Sigmoid colon (tissue), 7 donors: Measurements from ENCODE around the gene TPCN1. TPM values are rescaled to one million over a fixed set of nuclear protein-coding genes. Genes with fewer than 3 reads are reported as not detected.

ENCODE experiments used
- DNase-seq: peaks from one replicate; pipeline ENCODE4 v3.0.0-alpha.2; 2019
- H3K27ac ChIP-seq, 4 donors: fragments of 200-600 bp; sonication (generic); one replicate each; pipeline ENCODE4 v1.5.1; 2016 to 2019; ENCODE audit warnings: mild to moderate bottlenecking in 1 of 4
- H3K27me3 ChIP-seq, 3 donors: fragments of 200-600 bp; sonication (generic); one replicate each; pipeline ENCODE4 v1.5.1; 2019; ENCODE audit warnings: mild to moderate bottlenecking in 1 of 3
- H3K36me3 ChIP-seq, 4 donors: fragments of 200-600 bp; sonication (generic); one replicate each; pipeline ENCODE4 v1.5.1; 2016 to 2019
- H3K4me1 ChIP-seq, 4 donors: fragments of 200-600 bp; sonication (generic); one replicate each; pipeline ENCODE4 v1.5.1; 2017 to 2019
- H3K4me3 ChIP-seq, 4 donors: fragments of 200-600 bp; sonication (generic); one replicate each; pipeline ENCODE4 v1.5.1; 2017 to 2019; ENCODE audit warnings: mild to moderate bottlenecking in 2 of 4, moderate library complexity in 1 of 4
- H3K9me3 ChIP-seq, 4 donors: fragments of 200-600 bp in 3 of 4; sonication (generic) in 3 of 4; one replicate each; pipeline versions ENCODE4 v1.5.1 to v1.6.1; 2013 to 2019
- CTCF ChIP-seq, 4 experiments: fragments of 450-650 bp in 3 of 4; fragments of 200-600 bp in 1 of 4; IDR thresholded peaks; one replicate each; pipeline ENCODE4 v1.5.1; 2016 to 2019; ENCODE audit warnings: antibody characterized with exemption in 4 of 4, mild to moderate bottlenecking in 3 of 4, moderate library complexity in 2 of 4
- EP300 ChIP-seq, 4 donors: sonication (generic); formaldehyde crosslinking; IDR thresholded peaks; one replicate each; pipeline ENCODE4 v1.6.1; 2017; ENCODE audit warnings: antibody characterized with exemption in 4 of 4
- POLR2A ChIP-seq, 2 donors: fragments of 450-650 bp; IDR thresholded peaks; one replicate each; pipeline ENCODE4 v1.6.1; 2016; ENCODE audit warnings: antibody characterized with exemption in 2 of 2, mild to moderate bottlenecking in 2 of 2, moderate library complexity in 2 of 2
- POLR2AphosphoS5 ChIP-seq, 4 donors: sonication (generic); formaldehyde crosslinking; IDR thresholded peaks; one replicate each; pipeline ENCODE4 v1.6.1; 2017; ENCODE audit warnings: antibody characterized with exemption in 4 of 4
- WGBS, 2 donors: extraction: QIAGEN DNeasy Blood & Tissue Kit; methylation state at CpG; one replicate each; pipeline ENCODE4 v1.1.7; 2013; 5-methylcytosine and 5-hydroxymethylcytosine counted together
- intact Hi-C: fragments of 100-400 bp; cut with DNase I; formaldehyde crosslinking; loops from one replicate; pipeline ENCODE4 v1.15.1; 2023
- polyA plus RNA-seq, 3 donors: library from polyadenylated mRNA; stranded (reverse); fragments of 200-250 nt; gene quantifications; one replicate each; pipeline ENCODE4 v1.2.3, GENCODE V29; 2013
- total RNA-seq, 4 donors: library from RNA; depleted of rRNA; stranded (reverse); fragments of >200 nt; gene quantifications; one replicate each; pipeline ENCODE4 v1.1.0, GENCODE V29; 2016
- donor health status: healthy with polysubstance abuse.
- donor health status: Bipolar disorder and iron deficiency.
- donor health status: healthy.

TPCN1 gene
- total and polyA plus RNA-seq, 7 donors: 6.0 to 51.5 (median 28.3) TPM

GRCh38 chr12:113273053-113273725 lies 51.9 kb downstream of the TPCN1 start:
- peak overlapping the region; percentile 57 to 72 (median 70) for H3K27ac ChIP-seq
- H3K4me1 ChIP-seq: peaks cover 0 to 25% (median 21%) of the 10 kb centered on the region in 4 donors
- no peaks in the 10 kb centered on the region for H3K27me3 ChIP-seq
- DNase-seq: no peak
- H3K9me3 ChIP-seq: no peaks in the 10 kb centered on the region
- H3K4me3 ChIP-seq: no peak overlapping the region
- H3K36me3 ChIP-seq: peaks cover 14 to 90% (median 38%) of the 10 kb centered on the region in 4 donors
- WGBS, 2 donors: 91 to 95% methylated on average over 13 of the region's 13 CpGs
- intact Hi-C loops: no loop called here
- TF ChIP-seq EP300 (IDR thresholded peaks at IDR 0.05): no peak
- TF ChIP-seq POLR2AphosphoS5 (IDR thresholded peaks at IDR 0.05): no peak
- no peak for TF ChIP-seq CTCF (IDR thresholded peaks at IDR 0.05)
- no peak for TF ChIP-seq POLR2A (IDR thresholded peaks at IDR 0.05)

- intact Hi-C loops: no loop called here
- WGBS, 2 donors: 94 to 97% methylated on average over 8 of the region's 8 CpGs
- Histone ChIP-seq H3K27me3 (no peaks in the 10 kb centered on the region), H3K36me3 (peaks cover 8 to 83% (median 27%) of the 10 kb centered on the region in 4 donors), H3K4me1 (peaks cover 0 to 25% (median 21%) of the 10 kb centered on the region in 4 donors), H3K9me3 (no peaks in the 10 kb centered on the region), H3K4me3 (no peak overlapping the region), H3K27ac (no peak overlapping the region)
- TF ChIP-seq CTCF (IDR thresholded peaks at IDR 0.05): no peak
- no peak for TF ChIP-seq EP300 (IDR thresholded peaks at IDR 0.05)
- no peak for TF ChIP-seq POLR2AphosphoS5 (IDR thresholded peaks at IDR 0.05)
- no peak for TF ChIP-seq POLR2A (IDR thresholded peaks at IDR 0.05)
- no peak for DNase-seq
These were observed 53.6 kb downstream of the TPCN1 start for GRCh38 chr12:113274848-113275247.

- Histone ChIP-seq H3K4me1 (peaks cover 0 to 22% (median 16%) of the 10 kb centered on the region in 4 donors), H3K27me3 (no peaks in the 10 kb centered on the region), H3K4me3 (no peak overlapping the region), H3K27ac (no peak overlapping the region), H3K36me3 (peaks cover 8 to 84% (median 27%) of the 10 kb centered on the region in 4 donors), H3K9me3 (no peaks in the 10 kb centered on the region)
- 86% methylated on average over 8 of the region's 8 CpGs for WGBS, 2 donors
- intact Hi-C loops: no loop called here
- TF ChIP-seq CTCF (IDR thresholded peaks at IDR 0.05) (no peak), POLR2A (IDR thresholded peaks at IDR 0.05) (no peak), EP300 (IDR thresholded peaks at IDR 0.05) (no peak), POLR2AphosphoS5 (IDR thresholded peaks at IDR 0.05) (no peak)
- peak; percentile 47 for DNase-seq
These were observed 55.0 kb downstream of the TPCN1 start for GRCh38 chr12:113276306-113276705.

GRCh38 chr12:113276946-113277500 lies 55.8 kb downstream of the TPCN1 start:
- intact Hi-C loops: no loop called here
- Histone ChIP-seq H3K9me3 (no peaks in the 10 kb centered on the region), H3K4me1 (peaks cover 0 to 16% (median 12%) of the 10 kb centered on the region in 4 donors), H3K36me3 (peaks cover 8 to 83% (median 27%) of the 10 kb centered on the region in 4 donors), H3K27ac (no peak overlapping the region), H3K4me3 (no peak overlapping the region), H3K27me3 (no peaks in the 10 kb centered on the region)
- 96 to 97% methylated on average over 10 of the region's 10 CpGs for WGBS, 2 donors
- peak; percentile 27 for DNase-seq
- TF ChIP-seq CTCF (IDR thresholded peaks at IDR 0.05) (no peak), POLR2AphosphoS5 (IDR thresholded peaks at IDR 0.05) (no peak)
